ENCODE results near the gene SNX33.

The SNX33 gene

DNA sequence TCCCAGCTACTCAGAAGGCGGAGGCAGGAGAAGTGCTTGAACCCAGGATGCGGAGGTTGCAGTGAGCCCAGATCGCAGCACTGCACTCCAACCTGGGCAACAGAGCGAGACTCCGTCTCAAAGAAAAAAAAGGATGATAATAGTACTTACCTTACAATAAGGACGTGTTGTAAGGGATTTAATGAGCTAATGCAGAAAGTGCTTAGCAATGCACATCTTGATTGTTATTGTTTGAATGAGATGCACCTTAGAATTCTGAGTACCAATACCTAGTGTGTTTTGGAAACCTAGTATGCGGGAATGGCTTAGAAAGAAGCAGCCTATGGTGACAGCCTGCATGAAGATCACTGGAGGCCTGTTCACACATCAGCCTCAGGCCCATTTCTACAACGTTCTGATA, 41.7 kb upstream of the SNX33 start:
- H3K27ac ChIP-seq (ENCODE audit: low read depth, low read length, poor library complexity, severe bottlenecking) = no peak overlapping the region
- no peaks in the 10 kb centered on the region for H4K20me1 ChIP-seq (ENCODE audit: insufficient read depth, low read length)
- H3K4me2 ChIP-seq (ENCODE audit: low read length) = no peak overlapping the region
- H2AFZ ChIP-seq (ENCODE audit: low read length) = no peak overlapping the region
- no peaks in the 10 kb centered on the region for H3K27me3 ChIP-seq (ENCODE audit: insufficient read depth, low read length)
- H3K4me3 ChIP-seq (ENCODE audit: low read depth, low read length, poor library complexity, severe bottlenecking) = no peak overlapping the region
- TF ChIP-seq, protein P1, sequence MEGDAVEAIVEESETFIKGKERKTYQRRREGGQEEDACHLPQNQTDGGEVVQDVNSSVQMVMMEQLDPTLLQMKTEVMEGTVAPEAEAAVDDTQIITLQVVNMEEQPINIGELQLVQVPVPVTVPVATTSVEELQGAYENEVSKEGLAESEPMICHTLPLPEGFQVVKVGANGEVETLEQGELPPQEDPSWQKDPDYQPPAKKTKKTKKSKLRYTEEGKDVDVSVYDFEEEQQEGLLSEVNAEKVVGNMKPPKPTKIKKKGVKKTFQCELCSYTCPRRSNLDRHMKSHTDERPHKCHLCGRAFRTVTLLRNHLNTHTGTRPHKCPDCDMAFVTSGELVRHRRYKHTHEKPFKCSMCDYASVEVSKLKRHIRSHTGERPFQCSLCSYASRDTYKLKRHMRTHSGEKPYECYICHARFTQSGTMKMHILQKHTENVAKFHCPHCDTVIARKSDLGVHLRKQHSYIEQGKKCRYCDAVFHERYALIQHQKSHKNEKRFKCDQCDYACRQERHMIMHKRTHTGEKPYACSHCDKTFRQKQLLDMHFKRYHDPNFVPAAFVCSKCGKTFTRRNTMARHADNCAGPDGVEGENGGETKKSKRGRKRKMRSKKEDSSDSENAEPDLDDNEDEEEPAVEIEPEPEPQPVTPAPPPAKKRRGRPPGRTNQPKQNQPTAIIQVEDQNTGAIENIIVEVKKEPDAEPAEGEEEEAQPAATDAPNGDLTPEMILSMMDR (IDR thresholded peaks at IDR 0.05; ENCODE audit: low read length) = no peak
- TF ChIP-seq EZH2 (IDR thresholded peaks at IDR 0.05; ENCODE audit: borderline replicate concordance, low read length) = no peak
- H3K4me1 ChIP-seq (ENCODE audit: insufficient read depth, low read length, severe bottlenecking) = no peaks in the 10 kb centered on the region
- peaks cover 57% of the 10 kb centered on the region for H3K36me3 ChIP-seq (ENCODE audit: insufficient read depth, low read length)
- no peaks in the 10 kb centered on the region for H3K9me3 ChIP-seq (ENCODE audit: low read length)
- no peaks in the 10 kb centered on the region for H3K9me2 ChIP-seq (ENCODE audit: low read depth, low read length)
- no peaks in the 10 kb centered on the region for H3K79me2 ChIP-seq (ENCODE audit: insufficient read depth, low read length)
- H3K9ac ChIP-seq (ENCODE audit: low read length) = no peak overlapping the region
- no peaks in the 10 kb centered on the region for H3F3A ChIP-seq (ENCODE audit: insufficient read depth, low read length)

DNA sequence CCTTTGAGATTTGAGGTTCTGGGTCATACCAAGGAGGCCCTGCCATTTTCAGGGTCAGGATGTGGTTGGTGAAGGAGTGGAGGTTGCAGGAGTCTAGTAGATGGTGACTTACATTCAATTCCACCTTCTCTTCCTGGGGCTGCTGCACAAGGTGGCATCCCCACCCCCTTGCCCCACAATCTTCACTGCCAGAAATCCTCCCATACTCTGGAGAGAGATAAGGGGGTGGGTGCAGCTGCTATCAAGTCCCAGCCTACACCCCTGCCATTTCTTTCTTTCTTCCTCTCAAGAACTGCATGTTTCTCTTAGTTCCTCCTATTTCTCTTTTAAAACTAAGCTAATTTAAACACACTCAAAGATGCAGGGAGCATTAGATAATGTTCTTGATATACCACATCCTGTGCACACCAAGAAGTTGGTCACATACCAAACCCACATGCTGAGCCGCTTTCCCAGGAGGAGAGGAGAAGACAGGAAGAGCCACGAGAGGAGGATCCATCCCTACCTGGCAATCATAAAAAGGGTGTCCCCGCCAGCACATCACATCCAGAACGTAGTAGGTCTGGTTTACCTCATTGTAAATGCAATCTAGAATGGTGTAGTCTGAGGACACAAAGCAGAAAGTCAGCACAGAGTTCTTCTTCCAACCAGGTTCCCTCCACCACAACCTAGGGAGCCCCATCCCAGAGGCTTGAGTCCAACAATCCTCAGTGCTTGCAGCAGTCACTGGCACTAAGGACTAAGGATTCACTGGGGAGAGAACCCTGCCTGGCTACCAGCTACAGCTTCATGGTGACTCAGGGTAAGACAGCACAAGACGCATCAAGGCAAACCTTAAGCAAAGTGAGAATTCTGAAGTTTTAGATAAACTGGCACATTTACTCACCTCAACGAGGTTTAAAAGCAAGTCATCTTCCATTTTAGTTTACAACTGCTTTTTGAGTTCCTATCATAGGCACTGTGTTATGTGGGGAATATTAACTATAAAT, 40.7 kb upstream of the SNX33 start:
- no peaks in the 10 kb centered on the region for H4K20me1 ChIP-seq (ENCODE audit: insufficient read depth, low read length)
- H3K4me3 ChIP-seq (ENCODE audit: low read depth, low read length, poor library complexity, severe bottlenecking) = no peak overlapping the region
- TF ChIP-seq EZH2 (IDR thresholded peaks at IDR 0.05; ENCODE audit: borderline replicate concordance, low read length) = no peak
- TF ChIP-seq, protein P1 (IDR thresholded peaks at IDR 0.05; ENCODE audit: low read length) = no peak
- no peak overlapping the region for H2AFZ ChIP-seq (ENCODE audit: low read length)
- H3K9me2 ChIP-seq (ENCODE audit: low read depth, low read length) = no peaks in the 10 kb centered on the region
- H3K79me2 ChIP-seq (ENCODE audit: insufficient read depth, low read length) = no peaks in the 10 kb centered on the region
- H3K4me2 ChIP-seq (ENCODE audit: low read length) = no peak overlapping the region
- no peaks in the 10 kb centered on the region for H3F3A ChIP-seq (ENCODE audit: insufficient read depth, low read length)
- H3K27me3 ChIP-seq (ENCODE audit: insufficient read depth, low read length) = no peaks in the 10 kb centered on the region
- H3K9me3 ChIP-seq (ENCODE audit: low read length) = no peaks in the 10 kb centered on the region
- H3K4me1 ChIP-seq (ENCODE audit: insufficient read depth, low read length, severe bottlenecking) = no peaks in the 10 kb centered on the region
- H3K27ac ChIP-seq (ENCODE audit: low read depth, low read length, poor library complexity, severe bottlenecking) = no peak overlapping the region
- peaks cover 56% of the 10 kb centered on the region for H3K36me3 ChIP-seq (ENCODE audit: insufficient read depth, low read length)
- no peak overlapping the region for H3K9ac ChIP-seq (ENCODE audit: low read length)

DNA sequence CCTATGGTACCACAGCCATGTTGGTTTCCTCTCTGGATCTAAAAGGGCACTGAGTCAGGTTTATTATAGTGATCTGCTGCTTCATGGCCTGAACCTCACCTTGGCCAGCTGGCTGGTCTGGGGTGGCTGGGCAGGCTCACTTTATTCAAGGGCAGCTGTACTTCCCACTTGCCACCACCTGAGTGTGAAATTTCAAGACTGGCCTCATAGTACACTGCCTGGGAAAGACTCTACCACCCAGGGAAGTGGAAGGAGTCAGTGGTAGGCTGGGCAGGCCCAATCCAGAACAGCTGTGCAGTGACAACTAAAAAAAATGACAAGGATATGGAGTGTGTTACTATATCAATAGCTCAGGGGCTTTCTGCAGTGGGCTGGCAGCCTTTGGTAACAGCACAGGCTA, 30.9 kb upstream of the SNX33 start:
- H3F3A ChIP-seq (ENCODE audit: insufficient read depth, low read length) = no peaks in the 10 kb centered on the region
- no peaks in the 10 kb centered on the region for H4K20me1 ChIP-seq (ENCODE audit: insufficient read depth, low read length)
- no peak overlapping the region for H3K27ac ChIP-seq (ENCODE audit: low read depth, low read length, poor library complexity, severe bottlenecking)
- H3K9ac ChIP-seq (ENCODE audit: low read length) = no peak overlapping the region
- H2AFZ ChIP-seq (ENCODE audit: low read length) = no peak overlapping the region
- H3K4me2 ChIP-seq (ENCODE audit: low read length) = no peak overlapping the region
- no peak overlapping the region for H3K4me3 ChIP-seq (ENCODE audit: low read depth, low read length, poor library complexity, severe bottlenecking)
- no peaks in the 10 kb centered on the region for H3K9me2 ChIP-seq (ENCODE audit: low read depth, low read length)
- no peaks in the 10 kb centered on the region for H3K4me1 ChIP-seq (ENCODE audit: insufficient read depth, low read length, severe bottlenecking)
- H3K36me3 ChIP-seq (ENCODE audit: insufficient read depth, low read length) = peaks cover 74% of the 10 kb centered on the region
- H3K79me2 ChIP-seq (ENCODE audit: insufficient read depth, low read length) = no peaks in the 10 kb centered on the region
- no peaks in the 10 kb centered on the region for H3K9me3 ChIP-seq (ENCODE audit: low read length)
- no peak for TF ChIP-seq EZH2 (IDR thresholded peaks at IDR 0.05; ENCODE audit: borderline replicate concordance, low read length)
- TF ChIP-seq, protein P1 (IDR thresholded peaks at IDR 0.05; ENCODE audit: low read length) = no peak
- no peaks in the 10 kb centered on the region for H3K27me3 ChIP-seq (ENCODE audit: insufficient read depth, low read length)

Measured in OCI-LY1 (cell line).